ENCODE results near the gene GHDC.

Gene GHDC

DNA sequence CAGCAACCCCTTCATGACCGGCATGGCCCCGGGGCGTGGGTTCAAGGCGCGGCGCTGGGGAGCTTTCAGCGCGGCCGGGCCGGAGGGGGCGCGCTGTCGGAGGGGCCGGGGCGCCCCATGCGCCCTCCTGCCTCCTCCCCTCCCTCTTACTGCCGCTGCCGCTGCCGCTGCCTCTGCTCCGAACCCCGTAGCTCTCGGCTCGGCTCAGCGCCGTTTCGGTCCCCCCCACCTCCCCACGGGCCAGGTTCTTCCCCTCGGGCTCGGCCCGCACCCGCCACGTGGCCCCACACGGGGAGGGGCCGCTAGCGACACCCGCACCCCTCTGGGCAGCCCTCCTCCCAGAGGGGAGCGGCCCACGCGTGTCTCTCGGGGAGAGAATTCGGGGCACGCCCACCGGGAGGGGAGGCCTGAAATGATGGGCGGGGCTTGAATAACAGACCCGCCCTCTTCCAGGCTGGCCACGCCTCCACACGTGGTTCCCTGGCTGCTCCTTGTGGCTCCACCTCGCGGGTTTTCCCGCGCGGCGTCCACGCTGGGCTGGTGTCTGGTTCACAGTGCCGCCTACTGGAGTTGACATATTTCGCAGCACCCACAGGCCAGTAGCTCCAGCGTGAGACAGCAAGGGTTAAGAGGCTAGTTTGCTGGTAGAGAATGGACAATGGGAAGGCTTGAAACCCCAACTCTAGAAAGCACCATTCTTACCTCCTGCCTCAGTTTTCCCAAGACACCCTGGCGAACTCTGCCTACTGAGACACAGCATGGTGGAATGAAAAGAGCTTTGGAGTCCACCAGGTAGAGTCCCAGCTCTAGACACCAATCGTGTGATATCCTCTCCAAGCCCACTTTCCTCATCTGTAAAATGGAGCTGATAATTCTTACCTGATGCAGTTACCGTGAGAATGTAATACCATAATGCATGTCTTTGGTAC, 13.1 kb downstream of the GHDC start, which contains the start of gene KCNH4:
TSS of gene KCNH4 (minus strand) at position 221 of the 929 bp plus-strand sequence. CDS start at position 24, 197 bp downstream.
- Mint-ChIP-seq H3K27me3 (peaks cover 49% of the 10 kb centered on the region), H3K4me3 (peak within 1 kb of the TSS; percentile 75 to 80), H3K27ac (peak within 1 kb of the TSS in 1 of 2 donors; percentile 74), H3K4me1 (peaks cover 71% of the 10 kb centered on the region), H3K9me3 (no peaks in the 10 kb centered on the region)
- peak; percentile 56 for ATAC-seq
- peak; percentile 80 to 89 for DNase-seq

DNA sequence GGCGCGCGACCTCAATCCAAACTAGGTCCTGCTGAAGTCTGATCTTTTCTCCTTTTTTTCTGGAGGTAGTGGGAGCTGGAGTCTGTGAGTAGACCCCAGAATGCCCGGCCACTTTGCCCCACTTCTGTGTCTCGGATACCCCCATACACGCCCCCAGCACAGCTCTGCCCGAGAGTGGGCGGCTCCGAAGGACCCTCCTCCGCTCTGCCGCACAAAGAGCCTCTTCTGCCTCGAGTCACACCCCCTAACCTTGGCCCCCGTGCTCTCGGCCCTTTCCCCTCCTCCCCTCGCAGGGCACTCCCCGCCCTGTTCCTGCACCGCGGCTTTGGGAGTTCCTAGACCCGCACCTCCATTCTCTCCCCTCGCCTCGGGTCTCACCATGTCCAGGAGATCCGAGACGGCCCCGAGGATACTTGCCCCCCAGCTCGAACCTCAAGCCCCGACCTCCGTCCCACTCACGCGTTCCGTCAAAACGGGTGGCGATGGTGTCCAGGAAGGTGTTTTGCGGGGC, 13.8 kb downstream of the GHDC start:
- Mint-ChIP-seq H3K9me3 (no peaks in the 10 kb centered on the region), H3K4me3 (peak overlapping the region; percentile 38 to 80), H3K27ac (peak overlapping the region in 1 of 2 donors; percentile 74), H3K27me3 (peaks cover 49% of the 10 kb centered on the region), H3K4me1 (peaks cover 71% of the 10 kb centered on the region)
- DNase-seq (no peak), ATAC-seq (no peak)

- DNase-seq, result peak; percentile 28 to 30
- peaks cover 49% of the 10 kb centered on the region for H3K27me3 Mint-ChIP-seq
- peak overlapping the region; percentile 38 to 80 for H3K4me3 Mint-ChIP-seq
- ATAC-seq, result no peak
- no peaks in the 10 kb centered on the region for H3K9me3 Mint-ChIP-seq
- no peak overlapping the region for H3K27ac Mint-ChIP-seq
- peaks cover 66% of the 10 kb centered on the region for H3K4me1 Mint-ChIP-seq
Observed at GRCh38 chr17:42179911-42180410, 14.3 kb downstream of the GHDC start.

GRCh38 chr17:42179335-42179734, 15.0 kb downstream of the GHDC start:
- Mint-ChIP-seq H3K4me3 (no peak overlapping the region), H3K27ac (no peak overlapping the region), H3K9me3 (no peaks in the 10 kb centered on the region), H3K27me3 (peaks cover 49% of the 10 kb centered on the region), H3K4me1 (peaks cover 62% of the 10 kb centered on the region)
- no peak for DNase-seq
- ATAC-seq, result no peak

DNA sequence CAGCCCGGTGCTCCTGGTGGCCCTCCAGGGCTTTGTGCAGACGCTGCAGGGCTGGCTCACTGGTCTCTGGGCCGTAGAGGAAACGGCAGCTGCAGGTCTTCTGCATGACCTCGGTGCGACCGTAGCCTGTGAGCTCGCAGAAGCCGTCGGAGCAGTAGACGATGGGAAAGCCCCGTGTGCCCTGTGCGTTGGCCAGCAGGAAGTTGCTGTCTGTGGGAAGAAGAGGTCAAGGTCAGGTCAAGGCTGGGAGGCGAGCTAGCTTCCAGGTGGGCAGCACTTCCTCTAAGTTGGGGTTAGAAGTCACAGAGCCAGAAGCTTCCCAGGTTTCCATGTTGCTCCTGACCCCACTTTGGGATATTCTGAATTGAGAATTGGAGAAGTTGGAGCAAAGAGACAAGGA, 15.5 kb downstream of the GHDC start:
- H3K27me3 Mint-ChIP-seq, result peaks cover 49% of the 10 kb centered on the region
- ATAC-seq, result no peak
- no peak overlapping the region for H3K27ac Mint-ChIP-seq
- no peak for DNase-seq
- peaks cover 60% of the 10 kb centered on the region for H3K4me1 Mint-ChIP-seq
- H3K4me3 Mint-ChIP-seq, result peak overlapping the region in 1 of 2 donors; percentile 18
- H3K9me3 Mint-ChIP-seq, result no peaks in the 10 kb centered on the region

DNA sequence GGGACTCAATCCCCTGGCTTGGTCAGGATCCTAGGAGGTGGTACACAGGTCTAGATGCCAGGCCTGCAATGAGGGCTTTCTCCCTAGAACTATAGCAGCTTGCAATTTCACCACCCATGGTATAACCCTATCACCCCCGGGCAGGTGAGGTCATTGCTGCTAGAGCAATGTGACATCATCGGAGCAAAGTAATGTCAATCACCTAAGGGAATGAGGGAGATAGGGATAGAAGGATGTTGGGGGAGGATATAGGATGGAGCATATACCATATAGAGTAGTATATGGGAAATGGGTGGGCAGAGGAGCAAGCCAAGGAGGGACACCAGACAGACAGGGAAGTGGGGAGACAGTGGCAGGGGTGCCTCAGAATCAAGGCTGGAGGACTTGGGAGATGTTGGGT, 16.6 kb downstream of the GHDC start:
- Mint-ChIP-seq H3K27ac (no peak overlapping the region), H3K27me3 (peaks cover 43% of the 10 kb centered on the region), H3K4me1 (peaks cover 49% of the 10 kb centered on the region), H3K4me3 (no peak overlapping the region), H3K9me3 (no peaks in the 10 kb centered on the region)
- ATAC-seq, result no peak
- DNase-seq, result no peak

GRCh38 chr17:42174126-42174783, 20.0 kb downstream of the GHDC start:
- no peaks in the 10 kb centered on the region for H3K9me3 Mint-ChIP-seq
- DNase-seq (no peak), ATAC-seq (no peak)
- peaks cover 15% of the 10 kb centered on the region for H3K4me1 Mint-ChIP-seq
- peaks cover 10% of the 10 kb centered on the region for H3K27me3 Mint-ChIP-seq
- no peak overlapping the region for H3K4me3 Mint-ChIP-seq
- no peak overlapping the region for H3K27ac Mint-ChIP-seq

GRCh38 chr17:42171831-42172230, 22.5 kb downstream of the GHDC start:
- no peak overlapping the region for H3K4me3 Mint-ChIP-seq
- ATAC-seq (no peak), DNase-seq (no peak)
- H3K9me3 Mint-ChIP-seq, result no peaks in the 10 kb centered on the region
- H3K27me3 Mint-ChIP-seq, result no peaks in the 10 kb centered on the region
- peaks cover 5% of the 10 kb centered on the region for H3K4me1 Mint-ChIP-seq
- H3K27ac Mint-ChIP-seq, result no peak overlapping the region

GRCh38 chr17:42169351-42169750, 24.9 kb downstream of the GHDC start:
- Mint-ChIP-seq H3K9me3 (no peaks in the 10 kb centered on the region), H3K27ac (no peak overlapping the region), H3K4me3 (no peak overlapping the region), H3K4me1 (peaks cover 4% of the 10 kb centered on the region), H3K27me3 (no peaks in the 10 kb centered on the region)
- no peak for ATAC-seq
- DNase-seq, result no peak

GRCh38 chr17:42167807-42168206, 26.5 kb downstream of the GHDC start:
- no peak overlapping the region for H3K4me3 Mint-ChIP-seq
- peaks cover 6% of the 10 kb centered on the region for H3K4me1 Mint-ChIP-seq
- no peaks in the 10 kb centered on the region for H3K9me3 Mint-ChIP-seq
- no peaks in the 10 kb centered on the region for H3K27me3 Mint-ChIP-seq
- no peak for DNase-seq
- no peak for ATAC-seq
- H3K27ac Mint-ChIP-seq, result peak overlapping the region in 1 of 2 donors; percentile 56

GRCh38 chr17:42166196-42166763, 28.0 kb downstream of the GHDC start:
- peaks cover 6% of the 10 kb centered on the region for H3K4me1 Mint-ChIP-seq
- no peak overlapping the region for H3K27ac Mint-ChIP-seq
- H3K4me3 Mint-ChIP-seq, result no peak overlapping the region
- H3K9me3 Mint-ChIP-seq, result no peaks in the 10 kb centered on the region
- no peaks in the 10 kb centered on the region for H3K27me3 Mint-ChIP-seq
- DNase-seq, result no peak
- no peak for ATAC-seq

DNA sequence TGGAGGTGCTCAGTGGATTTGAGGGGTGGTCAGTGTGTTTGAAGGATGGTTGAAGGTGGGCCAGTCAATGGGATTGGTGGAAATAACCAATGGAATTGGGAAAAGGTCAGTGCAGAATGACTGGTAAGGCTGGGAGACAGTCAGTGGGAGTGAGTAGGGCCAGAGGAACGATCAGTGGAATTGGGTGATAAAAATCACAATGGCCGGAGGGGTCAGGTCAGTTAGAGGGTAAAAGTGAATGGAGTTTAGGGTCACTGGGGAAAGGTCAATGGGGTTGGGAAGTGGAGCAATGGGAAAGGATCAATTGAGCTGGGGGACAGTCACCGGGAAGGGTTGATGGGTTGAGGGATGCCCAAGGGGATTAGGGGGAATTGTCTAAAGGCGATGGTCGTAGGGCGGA, 28.5 kb downstream of the GHDC start:
- Mint-ChIP-seq H3K4me3 (no peak overlapping the region), H3K27ac (no peak overlapping the region), H3K27me3 (no peaks in the 10 kb centered on the region), H3K9me3 (no peaks in the 10 kb centered on the region), H3K4me1 (peaks cover 6% of the 10 kb centered on the region)
- DNase-seq (no peak), ATAC-seq (no peak)

- Mint-ChIP-seq H3K4me1 (peaks cover 6% of the 10 kb centered on the region), H3K27me3 (no peaks in the 10 kb centered on the region), H3K27ac (no peak overlapping the region), H3K9me3 (no peaks in the 10 kb centered on the region), H3K4me3 (no peak overlapping the region)
- DNase-seq, result no peak
- no peak for ATAC-seq
Observed at GRCh38 chr17:42163696-42164407, 30.4 kb downstream of the GHDC start.

DNA sequence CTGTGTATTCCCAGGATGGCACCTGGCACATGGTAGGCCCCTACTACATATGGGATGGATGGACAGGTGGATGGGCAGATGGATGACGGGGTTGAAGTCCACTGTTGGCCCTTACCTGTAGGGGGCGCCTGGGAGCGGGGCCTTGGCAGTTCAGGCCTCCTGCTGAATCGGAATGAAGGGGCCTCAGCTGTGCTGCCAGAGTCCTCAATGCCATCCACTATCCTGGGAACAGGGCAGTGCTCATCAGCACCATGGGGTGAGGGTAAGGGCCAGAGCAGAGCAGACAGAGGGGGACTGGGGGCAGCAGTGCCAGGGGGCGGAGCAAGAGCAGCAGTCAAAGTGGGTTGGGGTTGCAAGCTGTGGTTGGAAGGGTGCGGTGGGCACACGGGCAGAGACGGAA, 31.2 kb downstream of the GHDC start:
- Mint-ChIP-seq H3K27ac (peak overlapping the region; percentile 12 to 68), H3K4me1 (peaks cover 6% of the 10 kb centered on the region), H3K4me3 (no peak overlapping the region), H3K27me3 (no peaks in the 10 kb centered on the region), H3K9me3 (no peaks in the 10 kb centered on the region)
- DNase-seq, result peak; percentile 53 to 57
- ATAC-seq, result peak; percentile 68

- Mint-ChIP-seq H3K4me1 (peaks cover 14% of the 10 kb centered on the region), H3K27me3 (no peaks in the 10 kb centered on the region), H3K9me3 (no peaks in the 10 kb centered on the region), H3K27ac (no peak overlapping the region), H3K4me3 (no peak overlapping the region)
- no peak for ATAC-seq
- no peak for DNase-seq
Observed at GRCh38 chr17:42160531-42160910, 33.8 kb downstream of the GHDC start.
